Peyer's patch (tissue), 4 donors: ENCODE measurements around the gene MSANTD2. TPM values are rescaled to one million over a fixed set of nuclear protein-coding genes. Genes with fewer than 3 reads are reported as not detected.

Experiments used
- DNase-seq, 3 donors: peaks; one replicate each; pipeline ENCODE4 v3.0.0-alpha.2; 2017 to 2019
- H3K27ac ChIP-seq, 4 donors: fragments of 200-600 bp; sonication (generic); one replicate each; pipeline ENCODE4 v1.5.1; 2016 to 2019
- H3K27me3 ChIP-seq, 2 donors: fragments of 200-600 bp; sonication (generic); one replicate each; pipeline ENCODE4 v1.5.1; 2019
- H3K36me3 ChIP-seq, 3 donors: fragments of 200-600 bp; sonication (generic); one replicate each; pipeline ENCODE4 v1.5.1; 2016 to 2019
- H3K4me1 ChIP-seq, 4 donors: fragments of 200-600 bp; sonication (generic); one replicate each; pipeline ENCODE4 v1.5.1; 2016 to 2019
- H3K4me3 ChIP-seq, 4 donors: fragments of 200-600 bp; sonication (generic); 1 replicate in 3 of 4; 2 replicates in 1 of 4; pipeline ENCODE4 v1.5.1; 2016 to 2019; ENCODE audit warnings: mild to moderate bottlenecking in 1 of 4
- H3K9me3 ChIP-seq, 4 donors: fragments of 200-600 bp; sonication (generic); one replicate each; pipeline ENCODE4 v1.5.1; 2016 to 2019; ENCODE audit warnings: mild to moderate bottlenecking in 1 of 4
- CTCF ChIP-seq, 6 experiments: fragments of 450-650 bp in 4 of 6; fragments of 200-600 bp in 2 of 6; sonication (generic) in 1 of 6; IDR thresholded peaks; one replicate each; pipeline ENCODE4 v1.5.1; 2017 to 2019; ENCODE audit warnings: antibody characterized with exemption in 6 of 6, mild to moderate bottlenecking in 3 of 6, moderate library complexity in 1 of 6
- POLR2A ChIP-seq, 2 donors: fragments of 450-650 bp; IDR thresholded peaks; one replicate each; pipeline ENCODE4 v1.5.1; 2017; ENCODE audit warnings: antibody characterized with exemption in 2 of 2, mild to moderate bottlenecking in 2 of 2, moderate library complexity in 2 of 2
- total RNA-seq, 4 donors: library from RNA; depleted of rRNA; stranded (reverse); fragments of >200 nt; gene quantifications; one replicate each; pipeline ENCODE4 v1.1.0, GENCODE V29; 2016

The MSANTD2 gene
- total RNA-seq, 4 donors from 2014 or later: 16.5 to 33.8 (median 17.3) TPM

DNA sequence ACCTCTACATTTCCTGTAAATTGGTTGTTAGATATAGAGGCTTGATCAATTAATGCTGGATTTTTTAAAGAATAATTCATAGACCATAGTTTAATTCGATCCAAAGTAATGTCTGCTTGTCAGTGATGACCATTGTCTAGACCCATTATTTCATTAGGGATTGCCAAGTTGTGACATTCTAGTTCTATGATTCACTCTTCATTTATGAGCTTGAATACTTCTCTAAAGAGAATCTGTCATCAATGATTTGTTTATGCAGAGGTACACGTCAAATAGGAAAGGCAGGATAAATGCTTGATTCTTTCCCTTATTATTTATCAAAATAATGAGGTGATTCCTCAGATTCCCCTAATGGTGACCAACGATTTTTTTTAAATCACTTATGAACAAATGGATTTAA lies 41.0 kb upstream of the MSANTD2 start:
- DNase-seq: no peak
- Histone ChIP-seq H3K4me1 (peaks cover 0 to 20% (median 8%) of the 10 kb centered on the region in 4 donors), H3K4me3 (no peak overlapping the region), H3K36me3 (no peaks in the 10 kb centered on the region), H3K9me3 (no peaks in the 10 kb centered on the region), H3K27me3 (peaks cover 0 to 52% of the 10 kb centered on the region in 2 donors), H3K27ac (no peak overlapping the region)
- TF ChIP-seq CTCF (IDR thresholded peaks at IDR 0.05): no peak
- TF ChIP-seq POLR2A (IDR thresholded peaks at IDR 0.05): no peak

- no peak for DNase-seq
- H3K27me3 ChIP-seq: peaks cover 0 to 46% of the 10 kb centered on the region in 2 donors
- no peak overlapping the region for H3K27ac ChIP-seq
- H3K36me3 ChIP-seq: no peaks in the 10 kb centered on the region
- no peak overlapping the region for H3K4me3 ChIP-seq
- TF ChIP-seq CTCF (IDR thresholded peaks at IDR 0.05) (no peak), POLR2A (IDR thresholded peaks at IDR 0.05) (no peak)
- no peaks in the 10 kb centered on the region for H3K9me3 ChIP-seq
- peaks cover 0 to 20% (median 8%) of the 10 kb centered on the region in 4 donors for H3K4me1 ChIP-seq
These were observed 40.5 kb upstream of the MSANTD2 start for GRCh38 chr11:124840666-124841065.

- peaks cover 0 to 41% of the 10 kb centered on the region in 2 donors for H3K27me3 ChIP-seq
- H3K4me1 ChIP-seq: peaks cover 0 to 20% (median 8%) of the 10 kb centered on the region in 4 donors
These were observed 39.9 kb upstream of the MSANTD2 start for GRCh38 chr11:124839972-124840621.

GRCh38 chr11:124839128-124839971 lies 39.1 kb upstream of the MSANTD2 start:
- Histone ChIP-seq H3K36me3 (no peaks in the 10 kb centered on the region), H3K4me3 (peak overlapping the region in 3 of 4 donors; percentile 33 to 43 (median 39)), H3K4me1 (peaks cover 0 to 20% (median 8%) of the 10 kb centered on the region in 4 donors), H3K27me3 (peaks cover 0 to 35% of the 10 kb centered on the region in 2 donors), H3K27ac (no peak overlapping the region), H3K9me3 (no peaks in the 10 kb centered on the region)
- TF ChIP-seq CTCF (IDR thresholded peaks at IDR 0.05) (no peak), POLR2A (IDR thresholded peaks at IDR 0.05) (no peak)
- no peak for DNase-seq

More at GRCh38 chr11:124839972-124840621, 39.9 kb upstream of the MSANTD2 start:
- Histone ChIP-seq H3K4me3 (peak overlapping the region in 3 of 4 donors; percentile 33 to 43 (median 39)), H3K27ac (no peak overlapping the region), H3K36me3 (no peaks in the 10 kb centered on the region), H3K9me3 (no peaks in the 10 kb centered on the region)
- no peak for DNase-seq
- TF ChIP-seq CTCF (IDR thresholded peaks at IDR 0.05): no peak
- no peak for TF ChIP-seq POLR2A (IDR thresholded peaks at IDR 0.05)

DNA sequence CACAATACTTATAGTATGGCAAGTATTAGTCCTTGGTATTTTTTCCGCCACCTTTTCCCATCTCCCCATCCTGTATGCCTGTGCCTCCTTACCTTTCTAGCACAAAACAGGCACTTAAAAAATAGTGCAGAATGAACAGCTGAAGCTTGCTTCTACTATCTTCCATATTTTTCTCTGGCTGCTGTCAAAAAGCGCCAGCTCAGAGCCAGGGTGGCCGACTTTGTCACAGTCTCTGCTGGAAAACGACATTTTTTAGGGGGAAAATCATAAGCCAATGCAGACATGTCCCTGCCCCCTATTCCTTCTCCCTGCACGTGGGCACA lies 38.6 kb upstream of the MSANTD2 start:
- H3K27ac ChIP-seq: no peak overlapping the region
- H3K4me3 ChIP-seq: no peak overlapping the region
- H3K27me3 ChIP-seq: peaks cover 0 to 31% of the 10 kb centered on the region in 2 donors
- DNase-seq: no peak
- no peak for TF ChIP-seq POLR2A (IDR thresholded peaks at IDR 0.05)
- TF ChIP-seq CTCF (IDR thresholded peaks at IDR 0.05): no peak
- H3K9me3 ChIP-seq: no peaks in the 10 kb centered on the region
- H3K36me3 ChIP-seq: no peaks in the 10 kb centered on the region
- H3K4me1 ChIP-seq: peaks cover 0 to 20% (median 8%) of the 10 kb centered on the region in 4 donors
